ENCODE data around the gene DEF6.
"Not testable (repeated sequence)": the region's sequence is repeated elsewhere in the genome, so short reads cannot be mapped to it uniquely, and the experiment has no call there.

Gene DEF6

GRCh38 chr6:35283361-35283760 is 14.3 kb upstream of the DEF6 start:
- no peak for DNase-seq

- DNase-seq = no peak
Observed at GRCh38 chr6:35287671-35288396, 9.8 kb upstream of the DEF6 start.

DNA sequence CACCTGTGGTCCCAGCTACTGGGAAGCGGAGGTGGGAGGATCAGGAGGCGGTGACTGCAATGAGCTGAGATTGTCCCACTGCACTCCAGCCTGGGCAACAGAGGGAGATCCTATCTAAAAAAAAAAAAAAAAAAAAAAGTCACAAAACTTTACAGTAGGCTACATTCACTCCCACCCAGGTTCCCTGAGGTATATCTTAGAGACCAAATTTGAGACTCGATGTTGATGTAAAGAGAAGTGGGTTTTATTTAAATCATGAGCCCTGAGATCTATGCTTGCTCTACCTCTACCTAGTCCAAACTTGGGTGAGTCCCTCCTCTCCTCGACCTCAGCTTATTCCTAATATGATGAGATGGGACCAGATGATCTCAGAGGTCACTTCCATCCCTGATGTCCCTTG is 8.8 kb upstream of the DEF6 start:
- DNase-seq = no peak

DNA sequence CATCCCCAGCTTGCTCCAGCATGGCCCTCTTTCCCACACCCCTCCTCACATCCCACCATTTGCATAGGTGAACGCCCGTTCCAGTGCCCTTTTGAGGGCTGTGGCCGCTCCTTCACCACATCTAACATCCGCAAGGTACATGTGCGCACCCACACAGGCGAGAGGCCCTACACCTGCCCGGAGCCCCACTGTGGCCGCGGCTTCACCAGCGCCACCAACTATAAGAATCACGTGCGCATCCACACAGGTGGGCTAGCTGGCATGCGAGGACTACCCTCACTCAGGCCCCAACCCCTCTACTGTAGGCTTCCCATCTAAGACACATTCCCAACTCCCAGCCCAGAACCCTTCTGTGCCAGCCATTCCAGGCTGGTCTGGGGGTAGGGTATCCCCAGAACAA is 6.1 kb upstream of the DEF6 start:
- no peak for DNase-seq

DNA sequence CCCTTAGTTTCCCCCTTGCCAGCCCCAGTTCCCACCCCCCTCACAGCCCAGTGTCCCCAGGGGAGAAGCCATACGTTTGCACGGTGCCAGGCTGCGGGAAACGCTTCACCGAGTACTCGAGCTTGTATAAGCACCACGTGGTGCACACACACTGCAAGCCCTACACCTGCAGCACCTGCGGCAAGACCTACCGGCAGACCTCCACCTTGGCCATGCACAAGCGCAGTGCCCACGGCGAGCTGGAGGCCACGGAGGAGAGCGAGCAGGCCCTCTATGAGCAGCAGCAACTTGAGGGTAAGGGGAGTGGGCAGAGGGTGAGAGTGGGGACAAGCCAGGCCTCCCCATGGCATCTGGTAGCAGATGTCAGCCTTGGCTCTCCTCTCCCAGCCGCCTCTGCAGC is 5.1 kb upstream of the DEF6 start:
- no peak for DNase-seq

- DNase-seq = no peak
Observed at GRCh38 chr6:35293681-35294080, 3.9 kb upstream of the DEF6 start.

DNA sequence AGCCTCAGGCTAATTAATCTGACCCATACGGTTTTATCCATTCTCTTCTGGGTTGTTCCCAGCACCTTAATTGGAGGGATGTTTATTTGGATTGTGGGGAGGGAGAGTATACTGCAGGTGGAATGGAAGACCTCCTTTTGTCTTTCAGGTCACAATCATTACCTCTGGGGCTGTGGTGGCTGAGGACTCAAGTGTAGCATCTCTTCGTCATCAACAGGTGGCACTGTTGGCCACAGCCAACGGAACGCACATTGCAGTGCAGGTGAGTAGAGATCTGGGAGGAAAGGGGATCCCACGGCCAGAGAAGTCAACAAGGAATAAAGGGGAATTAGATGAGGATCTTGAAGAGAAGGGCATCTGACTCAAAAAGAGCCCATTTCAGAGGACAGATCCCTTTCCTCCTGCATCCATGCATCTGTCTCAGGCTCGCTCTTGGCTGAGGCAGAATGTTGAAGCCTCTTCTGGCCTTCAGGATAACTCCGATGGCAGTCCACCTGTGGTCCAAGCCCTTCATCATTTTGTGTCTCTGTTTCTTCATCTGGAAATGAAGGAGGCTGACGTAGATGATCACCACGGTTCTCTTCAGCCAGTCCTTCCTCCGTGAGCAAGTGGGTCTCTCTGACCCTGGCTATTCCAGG is 3.2 kb upstream of the DEF6 start:
- DNase-seq = peak; percentile 36

DNA sequence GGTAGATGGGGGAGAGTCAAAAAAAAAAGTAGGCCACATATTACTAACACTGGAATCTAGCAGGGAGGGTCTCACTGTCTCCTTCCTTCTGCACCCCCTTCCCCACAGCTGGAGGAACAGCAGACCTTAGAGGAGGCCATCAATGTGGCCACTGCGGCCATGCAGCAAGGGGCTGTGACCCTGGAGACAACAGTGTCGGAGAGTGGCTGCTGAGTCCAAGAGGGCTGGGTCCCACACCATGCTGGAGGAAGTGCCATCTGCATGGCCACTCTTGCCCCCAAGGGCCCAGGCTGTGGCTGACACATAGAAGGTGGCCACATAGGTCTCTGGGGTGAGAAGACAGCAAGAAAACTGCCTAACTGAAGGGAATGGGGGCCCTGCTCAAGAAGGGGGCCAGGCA is 2.6 kb upstream of the DEF6 start:
- no peak for DNase-seq

GRCh38 chr6:35295521-35296315 is 1.9 kb upstream of the DEF6 start:
- no peak for DNase-seq

GRCh38 chr6:35296931-35297600 is 552 bp upstream of the DEF6 start:
- DNase-seq = no peak

DNA sequence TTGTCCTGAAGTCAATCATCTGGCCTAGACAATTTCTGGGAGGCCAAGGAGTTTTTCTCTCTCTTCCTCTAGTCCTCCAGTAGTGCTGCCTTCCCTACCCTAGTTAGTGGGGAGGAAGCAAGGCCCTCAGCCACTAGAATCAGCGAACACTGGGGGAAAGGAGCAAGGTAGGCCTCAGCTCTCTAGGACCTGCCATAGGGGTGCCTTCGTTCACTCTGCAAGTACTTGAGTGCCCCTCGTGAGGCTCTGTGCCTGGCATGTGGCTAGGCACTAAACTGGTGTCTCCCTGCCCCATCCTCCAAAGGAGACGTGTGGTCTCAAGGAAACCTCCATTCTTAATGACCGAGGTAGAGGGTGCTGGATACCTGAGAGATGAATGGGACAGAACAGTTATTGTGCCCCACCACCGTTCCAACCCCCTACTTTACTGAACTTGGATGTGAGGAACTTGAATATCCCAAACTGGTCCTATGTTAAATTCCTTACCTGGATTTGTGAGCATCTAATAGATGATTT is 1.1 kb downstream of the DEF6 start:
- no peak for DNase-seq

GRCh38 chr6:35299674-35300073 is 2.1 kb downstream of the DEF6 start:
- no peak for DNase-seq

GRCh38 chr6:35300848-35301247 is 3.2 kb downstream of the DEF6 start:
- DNase-seq = no peak

- DNase-seq = no peak
Observed at GRCh38 chr6:35302604-35303241, 5.1 kb downstream of the DEF6 start.

GRCh38 chr6:35304299-35304698 is 6.7 kb downstream of the DEF6 start:
- no peak for DNase-seq

DNA sequence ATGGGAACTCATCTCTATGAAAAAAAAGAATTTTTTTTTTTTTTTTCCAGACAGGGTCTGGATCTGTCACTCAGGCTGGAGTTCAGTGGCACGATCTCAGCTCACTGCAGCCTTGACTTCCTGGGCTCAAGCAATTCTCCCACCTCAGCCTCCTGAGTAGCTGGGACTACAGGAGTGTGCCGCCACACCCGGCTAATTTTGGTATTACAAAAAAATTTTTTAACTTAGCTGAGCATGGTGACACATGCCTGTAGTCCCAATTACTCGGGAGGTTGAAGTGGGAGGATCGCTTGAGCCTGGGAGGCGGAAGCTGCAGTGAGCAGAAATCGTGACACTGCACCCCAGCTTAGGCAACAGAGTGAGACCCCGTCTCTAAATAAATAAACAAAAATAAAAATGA is 7.5 kb downstream of the DEF6 start:
- no peak for DNase-seq

GRCh38 chr6:35307138-35307537 is 9.5 kb downstream of the DEF6 start:
- not testable (repeated sequence) for DNase-seq

DNA sequence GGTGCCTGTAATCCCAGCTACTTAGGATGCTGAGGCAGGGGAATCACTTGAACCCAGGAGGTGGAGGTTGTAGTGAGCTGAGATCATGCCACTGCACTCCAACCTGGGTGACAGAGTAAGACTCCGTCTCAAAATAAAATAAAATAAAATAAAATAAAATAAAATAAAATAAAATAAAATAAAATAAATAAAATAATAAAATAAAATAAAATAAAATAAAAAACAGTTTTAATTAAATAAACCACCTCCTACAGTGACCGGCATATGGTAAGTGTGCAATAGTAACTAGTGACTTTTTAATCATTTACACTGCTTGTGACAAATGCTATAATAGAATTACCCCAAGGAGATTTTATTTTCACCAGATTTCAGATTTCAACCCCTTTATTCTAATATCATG is 10.9 kb downstream of the DEF6 start:
- DNase-seq = not testable (repeated sequence)

- DNase-seq = no peak
Observed at GRCh38 chr6:35309611-35310264, 12.1 kb downstream of the DEF6 start.

DNA sequence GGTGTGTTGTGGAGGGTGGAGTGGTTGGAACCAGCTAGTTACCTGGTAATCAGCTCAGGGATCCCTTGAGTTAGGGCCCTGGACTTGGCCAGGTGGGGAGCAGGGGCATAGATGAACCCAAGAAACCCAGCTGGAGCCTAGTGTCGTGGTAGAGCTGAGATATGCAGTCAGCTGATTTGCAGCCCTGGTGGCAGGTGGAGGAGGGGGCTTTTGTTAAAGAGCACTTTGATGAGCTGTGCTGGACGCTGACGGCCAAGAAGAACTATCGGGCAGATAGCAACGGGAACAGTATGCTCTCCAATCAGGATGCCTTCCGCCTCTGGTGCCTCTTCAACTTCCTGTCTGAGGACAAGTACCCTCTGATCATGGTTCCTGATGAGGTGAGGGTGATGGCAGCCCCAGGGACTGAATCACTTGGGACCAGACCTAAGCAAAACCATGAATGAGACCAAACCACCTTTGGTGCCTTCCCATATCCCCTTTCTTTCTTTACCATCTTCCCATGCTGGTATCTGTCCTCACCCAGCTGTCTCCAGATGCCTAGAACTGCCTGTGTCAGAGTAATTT is 12.7 kb downstream of the DEF6 start:
- no peak for DNase-seq

DNA sequence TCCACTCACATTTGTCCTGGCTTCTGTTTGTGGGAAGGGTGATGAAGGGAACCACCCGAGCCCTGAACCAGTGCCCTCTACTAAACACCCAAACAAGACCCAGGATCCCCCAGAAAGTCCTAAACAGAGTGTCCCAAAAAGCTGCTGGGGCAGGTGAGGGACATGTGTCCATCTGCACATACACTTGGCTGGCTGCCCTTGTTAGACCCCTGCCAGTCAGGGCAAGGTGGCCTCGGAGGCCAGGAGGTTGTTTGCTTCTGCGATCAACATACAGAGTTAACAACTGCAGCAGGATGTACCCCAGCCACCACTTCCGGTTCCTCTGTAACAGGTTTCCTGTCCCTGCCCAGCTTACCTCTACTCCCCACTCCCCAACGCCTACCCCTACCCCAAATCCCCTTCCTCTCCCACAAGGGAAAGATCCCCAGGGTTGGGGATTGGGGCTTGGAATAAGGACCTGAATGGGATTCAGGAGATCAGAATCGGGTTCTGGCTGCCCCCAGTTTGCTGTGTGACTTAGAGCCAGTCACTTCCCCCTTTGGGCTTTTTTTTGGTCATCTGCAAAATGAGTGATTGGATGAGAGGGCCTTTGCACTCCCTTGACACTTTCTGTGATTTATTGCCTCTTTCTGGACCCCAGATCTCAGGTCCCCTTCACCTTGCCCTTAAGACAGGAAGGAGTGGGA is 13.9 kb downstream of the DEF6 start:
- DNase-seq = no peak

Measured in retina (tissue), 1 donor.